ENCODE results near the gene RNPEPL1.

RNPEPL1 gene

DNA sequence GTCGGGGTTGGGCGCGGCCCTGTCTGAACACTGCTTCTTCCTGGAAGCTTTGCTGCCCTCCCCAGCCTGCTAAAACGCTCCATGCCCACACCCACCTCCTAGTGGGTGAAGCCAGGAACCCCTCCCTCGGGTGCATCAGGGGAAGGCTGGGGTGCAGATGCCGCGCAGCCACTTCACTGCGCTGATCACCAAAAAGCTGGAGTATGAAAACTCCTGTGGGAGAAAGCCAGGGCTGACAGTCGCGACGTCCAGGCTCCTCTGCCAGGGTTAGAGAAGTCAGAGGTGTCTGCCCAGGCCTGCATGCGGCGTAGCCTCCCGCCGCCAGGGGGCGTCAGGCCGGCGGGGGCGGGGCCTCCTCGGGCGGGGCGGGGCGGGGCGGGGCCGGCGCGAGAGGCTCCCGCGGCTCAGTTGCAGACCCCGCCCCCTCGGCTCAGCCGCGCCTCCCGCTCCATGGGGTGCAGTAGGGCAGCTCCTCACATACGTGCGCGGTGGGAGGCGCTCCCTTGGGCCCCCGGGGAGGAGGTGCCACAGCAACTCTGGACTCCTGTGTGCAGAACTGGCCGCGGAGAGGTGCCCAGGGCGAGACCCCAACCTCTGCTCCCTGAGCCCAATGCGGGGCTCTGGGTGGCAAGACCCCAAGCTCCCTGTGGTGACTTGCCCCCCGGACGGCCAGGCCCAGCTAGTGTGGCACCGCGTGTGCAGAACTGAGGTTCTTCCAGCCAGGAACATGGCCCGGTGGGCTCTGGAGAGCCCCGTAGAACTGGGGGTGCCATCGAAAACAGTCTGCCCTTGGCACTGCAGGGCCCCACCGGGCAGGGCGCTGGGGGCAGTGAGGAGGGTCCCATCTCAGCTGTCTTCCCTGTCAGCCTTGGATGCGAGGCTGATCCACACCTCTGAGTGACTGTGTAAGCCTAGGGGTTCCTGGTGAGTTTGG is 1.8 kb upstream of the RNPEPL1 start:
- DNase-seq = peak; percentile 46

DNA sequence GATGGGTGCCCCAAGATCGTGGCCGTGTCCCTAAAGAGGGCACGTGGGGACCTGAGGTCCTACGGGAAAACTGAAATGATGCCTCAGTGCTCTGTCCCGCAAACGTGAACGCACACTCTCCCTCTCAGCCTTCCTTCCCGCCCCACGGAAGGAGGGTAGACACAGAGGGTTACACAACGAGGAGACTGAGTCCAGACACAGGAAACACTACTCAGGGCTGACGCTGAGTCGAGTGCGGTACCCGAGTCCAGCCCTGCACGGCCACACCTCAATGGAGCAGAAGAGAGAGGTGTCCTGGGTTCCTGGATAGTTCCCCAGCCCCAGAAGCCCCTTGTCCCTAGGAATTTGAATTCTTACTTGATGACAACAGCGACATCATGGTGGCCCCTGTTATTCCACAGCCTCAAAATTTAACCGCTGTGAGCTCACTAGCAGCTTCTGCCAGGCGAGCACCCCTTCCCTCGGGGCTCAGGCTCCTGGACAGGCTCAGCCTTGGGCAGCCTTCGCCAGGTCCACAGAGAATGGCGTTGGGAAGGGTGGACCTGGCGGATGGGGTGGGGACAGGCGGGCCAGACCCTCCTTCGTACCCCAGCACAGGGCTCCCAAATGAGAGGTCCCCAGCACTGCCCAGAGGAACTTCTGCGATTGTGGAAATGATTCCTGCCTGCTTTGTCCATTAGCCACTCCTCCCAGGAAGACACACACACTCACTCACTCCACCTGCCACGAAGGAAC is 980 bp upstream of the RNPEPL1 start:
- no peak for DNase-seq

GRCh38 chr2:240568678-240569522 is 616 bp downstream of the RNPEPL1 start:
- DNase-seq = no peak

DNA sequence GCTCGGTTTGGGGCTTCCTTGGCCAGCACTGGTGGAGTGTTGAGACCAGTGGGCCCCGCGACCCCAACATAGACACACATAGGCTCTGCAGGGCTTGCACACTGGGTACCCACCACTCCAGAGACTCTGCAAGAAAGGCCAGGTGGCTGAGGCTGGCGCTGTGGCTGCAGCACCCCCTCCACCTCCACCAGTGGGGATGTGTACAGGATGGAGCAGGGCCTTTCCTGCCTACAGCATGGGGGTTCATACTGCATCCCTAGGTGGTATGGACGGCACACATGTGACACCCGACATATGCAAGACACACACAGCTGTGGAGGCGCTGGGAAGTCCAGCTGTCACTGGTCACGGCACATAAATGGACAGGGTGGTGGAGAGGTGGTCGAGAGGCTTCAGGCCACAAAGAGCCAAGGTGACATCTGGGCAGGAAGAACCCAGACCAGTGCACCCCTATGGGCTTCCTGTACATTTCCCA is 1.3 kb downstream of the RNPEPL1 start:
- DNase-seq = no peak

DNA sequence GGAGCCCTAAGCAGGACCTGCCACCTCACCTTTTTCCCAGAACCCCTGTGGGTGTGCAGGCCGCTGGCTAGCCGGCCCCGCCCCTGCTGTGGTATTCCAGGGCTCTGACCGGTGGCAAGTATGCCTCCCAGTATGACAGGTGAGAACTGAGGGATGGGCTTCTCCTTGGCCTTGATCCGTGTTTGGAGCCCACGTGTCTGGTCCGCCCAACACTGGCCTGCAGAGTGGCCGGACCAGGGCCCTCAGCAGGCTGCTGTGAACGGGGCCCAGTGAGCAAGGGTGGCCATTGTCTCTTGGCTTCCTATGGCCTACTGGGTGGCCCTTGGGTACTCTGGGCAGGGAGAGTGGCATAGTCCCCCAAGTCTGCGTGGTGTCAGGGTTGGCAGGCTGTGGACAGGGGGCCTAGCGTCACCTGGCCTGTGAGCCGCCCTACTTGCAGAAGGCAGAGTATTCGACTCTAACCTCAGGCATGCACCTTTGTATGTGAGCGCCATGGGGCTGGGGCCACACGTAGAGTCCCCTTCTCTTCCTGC is 1.8 kb downstream of the RNPEPL1 start:
- DNase-seq = no peak

GRCh38 chr2:240570531-240571313 is 2.4 kb downstream of the RNPEPL1 start:
- DNase-seq = no peak

- DNase-seq = no peak
Measured at GRCh38 chr2:240571314-240571973, 3.2 kb downstream of the RNPEPL1 start.

- no peak for DNase-seq
Measured at GRCh38 chr2:240572141-240573031, 4.1 kb downstream of the RNPEPL1 start.

- DNase-seq = no peak
Measured at GRCh38 chr2:240573071-240573515, 4.8 kb downstream of the RNPEPL1 start.

- DNase-seq = no peak
Measured at GRCh38 chr2:240573516-240574385, 5.5 kb downstream of the RNPEPL1 start.

- DNase-seq = no peak
Measured at GRCh38 chr2:240574386-240575100, 6.3 kb downstream of the RNPEPL1 start.

DNA sequence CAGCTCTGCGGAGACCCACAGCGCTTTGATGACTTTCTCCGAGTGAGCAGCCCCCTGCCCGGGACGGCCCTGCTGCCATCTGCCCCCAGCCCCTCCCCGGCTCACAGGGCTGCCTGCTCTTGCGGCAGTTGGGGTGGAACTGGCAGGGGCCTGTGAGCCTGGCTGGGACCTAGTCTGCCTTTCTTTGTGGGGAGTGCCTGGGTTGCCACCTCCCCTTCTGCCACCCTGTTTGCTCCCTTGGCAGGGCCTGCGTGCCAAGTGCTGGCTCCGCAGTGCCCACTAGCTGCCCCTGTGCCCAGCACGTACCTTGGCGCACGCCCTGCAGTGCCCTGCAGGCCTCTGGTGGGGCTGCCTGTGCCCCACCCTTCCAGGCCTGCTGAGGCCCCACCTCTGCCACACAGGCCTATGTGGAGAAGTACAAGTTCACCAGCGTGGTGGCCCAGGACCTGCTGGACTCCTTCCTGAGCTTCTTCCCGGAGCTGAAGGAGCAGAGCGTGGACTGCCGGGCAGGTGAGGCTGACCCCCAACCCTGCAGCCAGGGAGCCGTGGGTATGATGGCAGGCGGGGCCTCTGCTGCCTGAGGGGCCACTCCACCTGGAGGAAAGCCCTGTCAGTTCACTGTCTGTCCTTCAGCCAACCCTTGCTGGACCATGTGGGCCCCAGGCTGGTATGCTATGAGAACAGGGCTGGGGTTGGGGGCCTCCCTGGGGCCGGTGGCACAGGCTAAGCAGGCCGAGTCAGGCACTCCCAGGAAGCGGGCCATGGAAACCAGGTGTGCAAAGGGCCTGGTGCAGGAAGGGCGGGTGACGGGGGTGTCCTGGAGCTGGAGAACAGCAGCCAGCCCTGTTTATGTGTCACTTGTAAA is 7.0 kb downstream of the RNPEPL1 start:
- DNase-seq = no peak

DNA sequence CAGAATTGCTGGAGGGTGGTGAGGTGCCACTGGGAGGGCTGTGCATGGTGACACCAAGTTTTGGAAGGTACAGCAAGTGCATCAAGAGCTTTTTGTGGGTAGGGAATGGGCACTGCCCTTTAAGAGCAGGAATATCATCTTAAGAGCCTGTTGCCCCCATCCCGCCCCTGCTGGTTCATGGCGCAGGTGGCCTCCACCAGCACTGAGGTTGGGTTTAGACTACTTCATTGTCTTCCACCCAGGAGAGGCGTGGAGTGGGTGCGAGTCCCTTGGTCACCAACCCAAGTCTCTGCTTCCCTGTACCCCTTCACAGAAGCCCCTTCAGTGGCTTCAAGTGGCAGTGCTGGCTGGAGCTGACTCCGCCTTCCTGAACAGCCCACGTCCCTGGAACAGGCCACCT is 7.8 kb downstream of the RNPEPL1 start:
- DNase-seq = no peak

DNA sequence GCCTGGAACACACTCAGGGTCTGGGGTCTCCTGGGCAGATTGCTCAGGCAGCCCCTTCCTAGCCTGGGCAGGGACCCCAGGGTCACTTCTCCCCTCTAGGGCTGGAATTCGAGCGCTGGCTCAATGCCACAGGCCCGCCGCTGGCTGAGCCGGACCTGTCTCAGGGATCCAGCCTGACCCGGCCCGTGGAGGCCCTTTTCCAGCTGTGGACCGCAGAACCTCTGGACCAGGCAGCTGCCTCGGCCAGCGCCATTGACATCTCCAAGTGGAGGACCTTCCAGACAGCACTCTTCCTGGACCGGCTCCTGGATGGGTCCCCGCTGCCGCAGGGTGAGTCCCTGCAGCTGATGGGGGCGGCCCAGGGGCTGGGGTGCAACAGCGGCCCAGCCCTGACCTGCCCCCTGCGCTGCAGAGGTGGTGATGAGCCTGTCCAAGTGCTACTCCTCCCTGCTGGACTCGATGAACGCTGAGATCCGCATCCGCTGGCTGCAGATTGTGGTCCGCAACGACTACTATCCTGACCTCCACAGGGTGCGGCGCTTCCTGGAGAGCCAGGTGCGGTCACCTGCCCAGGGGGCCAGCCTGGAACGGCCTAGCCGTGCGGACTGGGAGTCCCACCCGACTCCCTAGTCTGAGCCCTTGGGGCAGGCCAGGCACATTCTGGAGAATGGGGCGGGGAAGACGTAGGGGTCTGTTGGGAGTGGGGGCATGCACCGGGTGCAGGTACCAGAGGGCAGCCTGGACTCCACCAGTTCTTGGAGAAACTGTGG is 8.3 kb downstream of the RNPEPL1 start:
- no peak for DNase-seq

GRCh38 chr2:240577281-240578109 is 9.2 kb downstream of the RNPEPL1 start:
- no peak for DNase-seq

DNA sequence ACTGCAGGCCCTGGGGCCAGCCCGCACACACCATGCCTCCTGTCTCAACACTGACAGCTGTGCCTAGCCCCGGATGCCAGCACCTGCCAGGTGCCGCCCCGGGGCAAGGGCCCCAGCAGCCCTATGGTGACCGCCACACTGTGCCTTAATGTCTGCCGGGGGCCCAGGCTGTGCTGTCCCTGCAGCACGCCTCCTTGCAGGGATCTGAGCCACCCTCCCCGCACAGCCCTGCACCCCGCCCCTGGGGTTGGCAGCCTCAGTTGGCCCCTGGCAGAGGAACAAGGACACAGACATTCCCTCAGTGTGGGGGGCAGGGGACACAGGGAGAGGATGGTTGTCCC is 9.8 kb downstream of the RNPEPL1 start:
- no peak for DNase-seq
